HFF-Myc (cell line): ENCODE results near the gene SRPRB.

Experiments
- DNase-seq: peaks from one replicate; pipeline ENCODE4 v3.0.0-alpha.2; 2011; ENCODE audit warnings: low read depth; ENCODE audit errors: extremely low read depth
- H3K4me3 ChIP-seq: replicated peaks from 2 replicates; pipeline ENCODE4 v1.5.1; 2011; ENCODE audit warnings: low read depth, mild to moderate bottlenecking, control low read depth, low read length
- CTCF ChIP-seq: IDR thresholded peaks from 2 replicates; pipeline ENCODE4 v1.5.1; 2012; ENCODE audit warnings: mild to moderate bottlenecking, low read depth, low read length, control low read depth; ENCODE audit errors: missing control alignments

Gene SRPRB

GRCh38 chr3:133866141-133866540 lies 60.5 kb downstream of the SRPRB start:
- TF ChIP-seq CTCF = no peak
- DNase-seq = no peak
- no peak overlapping the region for H3K4me3 ChIP-seq

- no peak overlapping the region for H3K4me3 ChIP-seq
- no peak for DNase-seq
- no peak for TF ChIP-seq CTCF
Observed at GRCh38 chr3:133868186-133868585, 62.6 kb downstream of the SRPRB start.

- no peak for TF ChIP-seq CTCF
- no peak for DNase-seq
- H3K4me3 ChIP-seq = no peak overlapping the region
Observed at GRCh38 chr3:133868758-133869475, 63.3 kb downstream of the SRPRB start.

- no peak overlapping the region for H3K4me3 ChIP-seq
- no peak for DNase-seq
- no peak for TF ChIP-seq CTCF
Observed at GRCh38 chr3:133869586-133869985, 64.0 kb downstream of the SRPRB start.

- no peak for DNase-seq
- TF ChIP-seq CTCF = no peak
- H3K4me3 ChIP-seq = no peak overlapping the region
Observed at GRCh38 chr3:133870822-133871221, 65.2 kb downstream of the SRPRB start.
